ENCODE measurements around the gene STK39. TPM values are rescaled to one million over a fixed set of nuclear protein-coding genes. Genes with fewer than 3 reads are reported as not detected.

Gene STK39
- total RNA-seq, 1 experiment from 2014 or later, result 22.1 TPM

DNA sequence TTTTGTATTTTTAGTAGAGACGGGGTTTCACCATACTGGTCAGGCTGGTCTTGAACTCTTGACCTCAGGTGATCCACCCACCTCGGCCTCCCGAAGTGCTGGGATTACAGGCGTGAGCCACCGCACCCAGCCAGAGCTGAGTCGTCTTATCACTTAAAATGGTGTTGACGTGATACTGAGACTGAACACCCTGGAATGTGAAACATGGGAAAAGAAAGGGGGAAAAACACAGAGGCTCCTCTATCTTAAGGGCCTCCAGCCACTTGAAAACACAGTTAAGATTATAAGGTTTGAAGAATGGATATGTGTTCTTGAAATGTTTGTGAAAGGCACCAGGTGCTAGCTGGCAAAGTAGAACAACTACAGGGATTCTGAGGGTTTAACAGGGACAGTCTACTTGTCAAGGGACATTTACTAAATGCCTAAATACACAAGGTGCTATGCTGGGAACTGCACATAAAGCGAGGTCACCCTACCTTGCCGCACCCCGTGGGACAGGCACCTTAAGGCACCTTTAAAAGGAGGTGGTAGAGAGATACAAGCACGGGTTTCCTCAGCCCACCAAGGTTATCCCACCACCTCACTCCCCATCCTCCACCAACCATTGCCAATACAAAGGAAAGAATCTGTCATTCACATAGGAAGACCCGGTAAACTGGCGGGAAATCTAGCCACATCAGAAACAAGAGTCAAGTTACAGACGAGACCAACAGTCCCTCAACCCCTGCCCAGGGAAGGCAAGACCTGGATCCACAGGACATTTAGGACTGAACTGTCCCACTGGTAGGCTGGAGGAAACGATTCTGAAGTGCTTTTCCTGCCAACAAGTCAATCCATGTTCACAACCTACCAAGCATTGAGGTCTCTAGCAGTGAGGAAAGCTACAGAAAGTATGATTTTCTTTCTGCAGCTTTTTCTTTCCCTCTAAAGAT is 43.4 kb downstream of the STK39 start:
- Histone ChIP-seq H3K4me1 (ENCODE audit: insufficient read depth, low read length) (peaks cover 11% of the 10 kb centered on the region; the same call in 1 of the 2 replicates), H3K23me2 (ENCODE audit: insufficient read length, low read depth, low read length, poor library complexity, severe bottlenecking) (no peaks in the 10 kb centered on the region), H3K79me1 (ENCODE audit: insufficient read depth, low read depth, low read length, poor library complexity, severe bottlenecking) (peaks cover 3% of the 10 kb centered on the region), H2BK5ac (ENCODE audit: insufficient read length, low read length) (no peak overlapping the region), H4K8ac (replicated peaks; ENCODE audit: insufficient read length, low read depth, low read length) (no peak overlapping the region), H3K18ac (ENCODE audit: insufficient read length, low read depth, low read length) (no peak overlapping the region), H2AK5ac (ENCODE audit: insufficient read length, low read length) (no peak overlapping the region), H2AFZ (ENCODE audit: low read length) (no peak overlapping the region), H3K4me2 (ENCODE audit: insufficient read depth, insufficient read length, low read length) (peak overlapping the region; percentile 0), H3K27ac (ENCODE audit: insufficient read length, low read depth, low read length) (peak overlapping the region; percentile 37), H2BK15ac (ENCODE audit: low read depth, low read length) (no peak overlapping the region), H3K56ac (ENCODE audit: insufficient read length, low read depth, low read length) (no peak overlapping the region), H3K14ac (ENCODE audit: insufficient read depth, low read length) (no peak overlapping the region), H4K5ac (ENCODE audit: insufficient read length, low read depth, low read length) (no peak overlapping the region), H3T11ph (ENCODE audit: low read length) (no peak overlapping the region), H2BK20ac (ENCODE audit: low read depth, low read length, poor library complexity, severe bottlenecking) (no peak overlapping the region), H4K91ac (ENCODE audit: insufficient read length, low read depth, low read length) (no peak overlapping the region), H2BK12ac (ENCODE audit: insufficient read length, low read depth, low read length) (no peak overlapping the region), H3K9ac (ENCODE audit: extremely low read depth, insufficient read length, low read length) (no peak overlapping the region), H3K23ac (ENCODE audit: insufficient read length, low read depth, low read length) (no peak overlapping the region), H3K79me2 (ENCODE audit: insufficient read depth, low read length) (no peaks in the 10 kb centered on the region), H4K20me1 (ENCODE audit: control insufficient read depth, insufficient read depth, insufficient read length) (no peaks in the 10 kb centered on the region), H3K9me3 (ENCODE audit: control insufficient read depth, low read depth, low read length) (no peaks in the 10 kb centered on the region), H2BK120ac (ENCODE audit: low read depth, low read length, poor library complexity, severe bottlenecking) (no peak overlapping the region), H3K4ac (ENCODE audit: low read depth, low read length) (no peak overlapping the region), H3K27me3 (ENCODE audit: insufficient read depth, low read length) (no peaks in the 10 kb centered on the region)
- DNase-seq, result peak; percentile 73
- no peaks in the 10 kb centered on the region; a peak in 2 of 5 replicates for H3K9me3 Mint-ChIP-seq
- H3K27ac Mint-ChIP-seq, result peak overlapping the region; percentile 67 to 96 (median 88)
- no CpG with 5 or more reads among the region's 15 CpGs for WGBS (ENCODE audit: extremely low coverage, insufficient read length, low lambda C conversion rate)
- H3K36me3 Mint-ChIP-seq (ENCODE audit: insufficient read depth in 1 of 3, low read depth in 3 of 3), result peaks cover 0 to 10% (median 4%) of the 10 kb centered on the region in 3 experiments; a peak in 3 of 7 replicates
- peaks cover 45 to 47% of the 10 kb centered on the region in 2 experiments for H3K4me1 Mint-ChIP-seq
- 0 out of 5 replicates have a peak overlapping the region, but pooled peaks of 1 of the 2 experiments have one; percentile 0 for H3K4me3 Mint-ChIP-seq
- no peaks in the 10 kb centered on the region for H3K27me3 Mint-ChIP-seq (ENCODE audit: low read depth)
- TF ChIP-seq, protein P1, sequence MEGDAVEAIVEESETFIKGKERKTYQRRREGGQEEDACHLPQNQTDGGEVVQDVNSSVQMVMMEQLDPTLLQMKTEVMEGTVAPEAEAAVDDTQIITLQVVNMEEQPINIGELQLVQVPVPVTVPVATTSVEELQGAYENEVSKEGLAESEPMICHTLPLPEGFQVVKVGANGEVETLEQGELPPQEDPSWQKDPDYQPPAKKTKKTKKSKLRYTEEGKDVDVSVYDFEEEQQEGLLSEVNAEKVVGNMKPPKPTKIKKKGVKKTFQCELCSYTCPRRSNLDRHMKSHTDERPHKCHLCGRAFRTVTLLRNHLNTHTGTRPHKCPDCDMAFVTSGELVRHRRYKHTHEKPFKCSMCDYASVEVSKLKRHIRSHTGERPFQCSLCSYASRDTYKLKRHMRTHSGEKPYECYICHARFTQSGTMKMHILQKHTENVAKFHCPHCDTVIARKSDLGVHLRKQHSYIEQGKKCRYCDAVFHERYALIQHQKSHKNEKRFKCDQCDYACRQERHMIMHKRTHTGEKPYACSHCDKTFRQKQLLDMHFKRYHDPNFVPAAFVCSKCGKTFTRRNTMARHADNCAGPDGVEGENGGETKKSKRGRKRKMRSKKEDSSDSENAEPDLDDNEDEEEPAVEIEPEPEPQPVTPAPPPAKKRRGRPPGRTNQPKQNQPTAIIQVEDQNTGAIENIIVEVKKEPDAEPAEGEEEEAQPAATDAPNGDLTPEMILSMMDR (conservative IDR thresholded peaks at IDR 0.05), result no peak
